Measurements from ENCODE around the gene TPP2.

TPP2 gene

GRCh38 chr13:102657630-102658029, 60.8 kb downstream of the TPP2 start:
- TF ChIP-seq TCF12 (IDR thresholded peaks at IDR 0.05; ENCODE audit: low read depth) (no peak), ZBTB7A (IDR thresholded peaks at IDR 0.05; ENCODE audit: low read depth) (no peak), NFIC (IDR thresholded peaks at IDR 0.05) (no peak), RAD21 (IDR thresholded peaks at IDR 0.05; ENCODE audit: low read depth) (no peak)

GRCh38 chr13:102658660-102659059, 61.9 kb downstream of the TPP2 start:
- TF ChIP-seq FOXM1 (IDR thresholded peaks at IDR 0.05; ENCODE audit: borderline replicate concordance, low read depth) = no peak
- no peak for TF ChIP-seq ZBTB7A (IDR thresholded peaks at IDR 0.05; ENCODE audit: low read depth)
- TF ChIP-seq REST (IDR thresholded peaks at IDR 0.05; ENCODE audit: low read depth) = no peak

GRCh38 chr13:102659168-102659713, 62.5 kb downstream of the TPP2 start:
- TF ChIP-seq TCF12 (IDR thresholded peaks at IDR 0.05; ENCODE audit: low read depth) (no peak), USF1 (IDR thresholded peaks at IDR 0.05) (no peak), EP300 (IDR thresholded peaks at IDR 0.05; ENCODE audit: borderline replicate concordance) (no peak), FOXM1 (IDR thresholded peaks at IDR 0.05; ENCODE audit: borderline replicate concordance, low read depth) (no peak), MAX (IDR thresholded peaks at IDR 0.05) (no peak), TEAD4 (IDR thresholded peaks at IDR 0.05) (no peak), CEBPB (IDR thresholded peaks at IDR 0.05) (no peak), REST (IDR thresholded peaks at IDR 0.05; ENCODE audit: low read depth) (no peak), EGR1 (IDR thresholded peaks at IDR 0.05) (no peak), YY1 (IDR thresholded peaks at IDR 0.05; ENCODE audit: low read depth) (no peak), CREB1 (IDR thresholded peaks at IDR 0.05; ENCODE audit: low read depth) (no peak), TAF1 (IDR thresholded peaks at IDR 0.05; ENCODE audit: low read depth) (no peak)

GRCh38 chr13:102667023-102667422, 70.2 kb downstream of the TPP2 start:
- no peak for TF ChIP-seq CEBPB (IDR thresholded peaks at IDR 0.05)
- no peak for TF ChIP-seq REST (IDR thresholded peaks at IDR 0.05; ENCODE audit: low read depth)
- no peak for TF ChIP-seq MAX (IDR thresholded peaks at IDR 0.05)
- no peak for TF ChIP-seq NFIC (IDR thresholded peaks at IDR 0.05)
- no peak for TF ChIP-seq YY1 (IDR thresholded peaks at IDR 0.05; ENCODE audit: low read depth)
- no peak for TF ChIP-seq FOXM1 (IDR thresholded peaks at IDR 0.05; ENCODE audit: borderline replicate concordance, low read depth)

GRCh38 chr13:102667911-102668310, 71.1 kb downstream of the TPP2 start:
- TF ChIP-seq CREB1 (IDR thresholded peaks at IDR 0.05; ENCODE audit: low read depth) (no peak), CEBPB (IDR thresholded peaks at IDR 0.05) (no peak), USF1 (IDR thresholded peaks at IDR 0.05) (no peak), EGR1 (IDR thresholded peaks at IDR 0.05) (no peak), TEAD4 (IDR thresholded peaks at IDR 0.05) (no peak), EP300 (IDR thresholded peaks at IDR 0.05; ENCODE audit: borderline replicate concordance) (no peak), RAD21 (IDR thresholded peaks at IDR 0.05; ENCODE audit: low read depth) (no peak), REST (IDR thresholded peaks at IDR 0.05; ENCODE audit: low read depth) (no peak), TCF12 (IDR thresholded peaks at IDR 0.05; ENCODE audit: low read depth) (no peak), YY1 (IDR thresholded peaks at IDR 0.05; ENCODE audit: low read depth) (no peak), NFIC (IDR thresholded peaks at IDR 0.05) (no peak), TAF1 (IDR thresholded peaks at IDR 0.05; ENCODE audit: low read depth) (no peak), MAX (IDR thresholded peaks at IDR 0.05) (no peak), FOXM1 (IDR thresholded peaks at IDR 0.05; ENCODE audit: borderline replicate concordance, low read depth) (no peak), ZBTB7A (IDR thresholded peaks at IDR 0.05; ENCODE audit: low read depth) (no peak)

Data from Ishikawa (cell line).